Bronchial epithelial cell (primary cell): Measurements from ENCODE around the gene CHRNA5. TPM values are rescaled to one million over a fixed set of nuclear protein-coding genes. Genes with fewer than 3 reads are reported as not detected.

Experiments used
- DNase-seq: peaks from one replicate; pipeline ENCODE4 v3.0.0-alpha.2; 2010; ENCODE audit warnings: low read depth
- FAIRE-seq: peaks from 2 replicates; lab custom pipeline; 2011; peaks lifted over from hg19 to GRCh38; lab: Jason Lieb, UNC
- H3K27me3 ChIP-seq: 2 replicates; pipeline ENCODE4 v1.5.1; 2011; ENCODE audit warnings: low read length; ENCODE audit not compliant: control insufficient read depth, insufficient read depth
- H3K36me3 ChIP-seq: 2 replicates; pipeline ENCODE4 v1.5.1; 2011; ENCODE audit warnings: low read length; ENCODE audit not compliant: control insufficient read depth, insufficient read depth
- H3K4me3 ChIP-seq: 2 replicates; pipeline ENCODE4 v1.5.1; 2011; ENCODE audit warnings: mild to moderate bottlenecking, low read depth, low read length, control low read depth
- CTCF ChIP-seq: IDR thresholded peaks from 2 replicates; pipeline ENCODE4 v1.5.1; 2011; ENCODE audit warnings: mild to moderate bottlenecking, moderate library complexity, low read length, control low read depth, inconsistent platforms; ENCODE audit not compliant: insufficient read depth, severe bottlenecking
- total RNA-seq: library from RNA; depleted of rRNA; stranded (reverse); fragments of >200 nt; gene quantifications from 2 replicates; pipeline ENCODE4 v1.2.1, GENCODE V29; 2014

The CHRNA5 gene
- total RNA-seq, 1 donor from 2014 or later, result 2.4 TPM

GRCh38 chr15:78567531-78567930, 2.2 kb downstream of the CHRNA5 start:
- FAIRE-seq (no peak), DNase-seq (no peak)
- Histone ChIP-seq H3K27me3 (no peaks in the 10 kb centered on the region), H3K4me3 (no peak overlapping the region), H3K36me3 (no peaks in the 10 kb centered on the region)
- TF ChIP-seq CTCF, result no peak

- DNase-seq (no peak), FAIRE-seq (no peak)
- no peak for TF ChIP-seq CTCF
- Histone ChIP-seq H3K4me3 (no peak overlapping the region), H3K27me3 (no peaks in the 10 kb centered on the region), H3K36me3 (no peaks in the 10 kb centered on the region)
Measured at GRCh38 chr15:78570710-78571109, 5.4 kb downstream of the CHRNA5 start.

- Histone ChIP-seq H3K27me3 (no peaks in the 10 kb centered on the region), H3K4me3 (no peak overlapping the region), H3K36me3 (no peaks in the 10 kb centered on the region)
- DNase-seq, result no peak
- TF ChIP-seq CTCF, result no peak
- FAIRE-seq, result no peak
Measured at GRCh38 chr15:78571382-78571781, 6.1 kb downstream of the CHRNA5 start.

- Histone ChIP-seq H3K36me3 (no peaks in the 10 kb centered on the region), H3K27me3 (no peaks in the 10 kb centered on the region), H3K4me3 (no peak overlapping the region)
- FAIRE-seq (no peak), DNase-seq (no peak)
- TF ChIP-seq CTCF, result no peak
Measured at GRCh38 chr15:78573416-78573815, 8.1 kb downstream of the CHRNA5 start.

- no peak for DNase-seq
- Histone ChIP-seq H3K4me3 (no peak overlapping the region), H3K36me3 (no peaks in the 10 kb centered on the region), H3K27me3 (no peaks in the 10 kb centered on the region)
- TF ChIP-seq CTCF, result no peak
- FAIRE-seq, result no peak
Measured at GRCh38 chr15:78574944-78575343, 9.6 kb downstream of the CHRNA5 start.

GRCh38 chr15:78597583-78597982, 32.3 kb downstream of the CHRNA5 start:
- no peaks in the 10 kb centered on the region for H3K36me3 ChIP-seq
- no peak overlapping the region for H3K4me3 ChIP-seq
- no peak for TF ChIP-seq CTCF
- FAIRE-seq (no peak), DNase-seq (no peak)
- no peaks in the 10 kb centered on the region for H3K27me3 ChIP-seq
